Spinal cord (tissue), 10 donors: ENCODE results near the gene DCAF6. TPM values are rescaled to one million over a fixed set of nuclear protein-coding genes. Genes with fewer than 3 reads are reported as not detected.

Experiments
- DNase-seq, 6 donors: peaks; one replicate each; pipeline versions ENCODE4 v3.0.0 to v3.0.0-alpha.2; 2013 to 2015; ENCODE audit warnings: low spot score in 6 of 6, low read depth in 4 of 6
- H3K27ac ChIP-seq: one replicate; pipeline ENCODE4 v1.5.1; 2013; ENCODE audit warnings: low read depth, low read length, control low read depth
- H3K27me3 ChIP-seq: one replicate; pipeline ENCODE4 v1.6.1; 2013; ENCODE audit warnings: low read length; ENCODE audit not compliant: control insufficient read depth, insufficient read depth
- H3K36me3 ChIP-seq: one replicate; pipeline ENCODE4 v1.6.1; 2013; ENCODE audit warnings: low read length; ENCODE audit not compliant: control insufficient read depth, insufficient read depth
- H3K4me1 ChIP-seq: one replicate; pipeline ENCODE4 v1.6.1; 2013; ENCODE audit warnings: low read length; ENCODE audit not compliant: control insufficient read depth, insufficient read depth
- H3K4me3 ChIP-seq: one replicate; pipeline ENCODE4 v1.5.1; 2013; ENCODE audit warnings: low read depth, low read length, control low read depth
- H3K9me3 ChIP-seq: one replicate; pipeline ENCODE4 v1.6.1; 2013; ENCODE audit warnings: low read length; ENCODE audit not compliant: control insufficient read depth, insufficient read depth
- WGBS: methylation state at CpG from one replicate; pipeline ENCODE4 v1.1.5; 2013; ENCODE audit warnings: missing lambda C conversion rate; ENCODE audit not compliant: insufficient coverage; 5-methylcytosine and 5-hydroxymethylcytosine counted together
- polyA plus RNA-seq, 2 donors: library from polyadenylated mRNA; unstranded; fragments of 120-200 nt; gene quantifications; one replicate each; pipeline ENCODE4 v1.2.1, GENCODE V29; 2013; ENCODE audit not compliant: insufficient read length in 2 of 2
- small RNA-seq: library from RNA; depleted of rRNA; stranded (forward); fragments of <200 nt; gene quantifications from one replicate; pipeline ENCODE3, GENCODE V24; 2014; ENCODE audit warnings: low replicate concordance
- total RNA-seq, 2 donors: library from RNA; depleted of rRNA in 1 of 2; stranded (reverse); fragments of 120-200 nt in 1 of 2; fragments of >200 nt in 1 of 2; gene quantifications; one replicate each; pipeline versions ENCODE4 v1.2.3 to v1.2.4, GENCODE V29; 2013 to 2014
- donor health status: healthy.

Gene DCAF6
- total and polyA plus RNA-seq, 4 donors, result 43.2 to 55.4 (median 50.0) TPM

GRCh38 chr1:168116327-168116799 is 179.9 kb downstream of the DCAF6 start:
- no peaks in the 10 kb centered on the region for H3K4me1 ChIP-seq
- 92% methylated on average over 5 of the region's 6 CpGs for WGBS
- H3K4me3 ChIP-seq, result no peak overlapping the region
- no peaks in the 10 kb centered on the region for H3K9me3 ChIP-seq
- peaks cover 7% of the 10 kb centered on the region for H3K36me3 ChIP-seq
- H3K27me3 ChIP-seq, result no peaks in the 10 kb centered on the region
- DNase-seq, result no peak
- H3K27ac ChIP-seq, result no peak overlapping the region

GRCh38 chr1:168119750-168120149 is 183.3 kb downstream of the DCAF6 start:
- Histone ChIP-seq H3K27ac (no peak overlapping the region), H3K36me3 (peaks cover 11% of the 10 kb centered on the region), H3K9me3 (no peaks in the 10 kb centered on the region), H3K4me1 (peaks cover 6% of the 10 kb centered on the region), H3K27me3 (no peaks in the 10 kb centered on the region), H3K4me3 (no peak overlapping the region)
- no peak for DNase-seq
- WGBS, result no CpG with 5 or more reads among the region's 4 CpGs

GRCh38 chr1:168121401-168122011 is 185.0 kb downstream of the DCAF6 start:
- Histone ChIP-seq H3K4me1 (peaks cover 6% of the 10 kb centered on the region), H3K27ac (no peak overlapping the region), H3K27me3 (no peaks in the 10 kb centered on the region), H3K4me3 (no peak overlapping the region), H3K36me3 (peaks cover 9% of the 10 kb centered on the region), H3K9me3 (no peaks in the 10 kb centered on the region)
- DNase-seq, result peak in 2 of 6 donors; percentile 6 to 34
- WGBS, result 71% methylated on average over 5 of the region's 7 CpGs

GRCh38 chr1:168125051-168125450 is 188.6 kb downstream of the DCAF6 start:
- no peaks in the 10 kb centered on the region for H3K27me3 ChIP-seq
- no CpG with 5 or more reads among the region's 1 CpG for WGBS
- no peak overlapping the region for H3K4me3 ChIP-seq
- no peak for DNase-seq
- no peaks in the 10 kb centered on the region for H3K9me3 ChIP-seq
- peaks cover 4% of the 10 kb centered on the region for H3K36me3 ChIP-seq
- H3K4me1 ChIP-seq, result peaks cover 6% of the 10 kb centered on the region
- H3K27ac ChIP-seq, result no peak overlapping the region

Small RNA genes within 50 kb of the gene (small RNA-seq; reads per million reads assigned to genes)
- gene MIR1255B2, result not detected

Other genes starting within 250 kb of the DCAF6 start
- gene MPZL1, start 214.7 kb upstream of the DCAF6 start, total RNA-seq, result 100 to 1,000 TPM; 173 to 308 TPM
- gene MPZL1, start 214.7 kb upstream of the DCAF6 start, polyA plus RNA-seq, result 100 to 1,000 TPM; 229 to 302 TPM
- under 1 TPM; 0.33 to 0.79 TPM for gene ADCY10, start 22.5 kb upstream of the DCAF6 start, total RNA-seq
- gene ADCY10, start 22.5 kb upstream of the DCAF6 start, polyA plus RNA-seq, result under 1 TPM; 0.32 to 0.77 TPM
- 100 to 1,000 TPM in 1 of 2 donors, 10 to 100 TPM in 1; 48.3 to 114 TPM for gene MPC2, start 389 bp downstream of the DCAF6 start, total RNA-seq
- gene MPC2, start 389 bp downstream of the DCAF6 start, polyA plus RNA-seq, result 100 to 1,000 TPM in 1 of 2 donors, 10 to 100 TPM in 1; 96.2 to 108 TPM
- gene GPR161, start 200.2 kb downstream of the DCAF6 start, total RNA-seq, result 10 to 100 TPM; 17.3 to 20.6 TPM
- gene GPR161, start 200.2 kb downstream of the DCAF6 start, polyA plus RNA-seq, result 10 to 100 TPM; 22.0 to 22.7 TPM
- 10 to 100 TPM; 43.1 to 73.2 TPM for gene TIPRL, start 242.3 kb downstream of the DCAF6 start, total RNA-seq
- gene TIPRL, start 242.3 kb downstream of the DCAF6 start, polyA plus RNA-seq, result 10 to 100 TPM; 46.3 to 57.9 TPM